Measurements from ENCODE around the gene CCDC54.
A peak's percentile ranks its signal among the peaks of the same experiment; 100 is the strongest.

CCDC54 gene

DNA sequence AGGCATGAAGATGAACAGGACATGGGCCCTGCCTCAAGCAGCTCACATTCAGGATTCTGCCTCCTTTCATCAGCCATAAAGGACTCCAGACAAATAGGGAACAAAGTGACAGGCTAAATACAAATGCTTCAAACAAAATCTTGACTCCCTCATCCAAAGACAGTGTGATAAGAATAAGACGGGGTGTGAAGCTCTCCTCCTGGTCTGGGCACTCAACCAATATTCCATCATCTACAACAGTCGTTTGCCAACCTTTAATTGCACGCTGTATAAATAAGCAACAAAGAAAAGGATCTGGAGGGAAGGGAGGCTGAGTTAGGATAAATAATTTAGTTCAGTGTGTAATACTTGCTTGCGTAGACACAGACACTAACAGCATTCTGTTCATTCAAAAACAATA lies 5.4 kb downstream of the CCDC54 start:
- in situ Hi-C loops (cut with HindIII; ENCODE audit: low sequenced_read_pairs): no loop called here
- DNase-seq (ENCODE audit: low read depth): no peak
- no peak overlapping the region for H3K4me3 ChIP-seq (ENCODE audit: low read depth, low read length)
- TF ChIP-seq, protein P1, sequence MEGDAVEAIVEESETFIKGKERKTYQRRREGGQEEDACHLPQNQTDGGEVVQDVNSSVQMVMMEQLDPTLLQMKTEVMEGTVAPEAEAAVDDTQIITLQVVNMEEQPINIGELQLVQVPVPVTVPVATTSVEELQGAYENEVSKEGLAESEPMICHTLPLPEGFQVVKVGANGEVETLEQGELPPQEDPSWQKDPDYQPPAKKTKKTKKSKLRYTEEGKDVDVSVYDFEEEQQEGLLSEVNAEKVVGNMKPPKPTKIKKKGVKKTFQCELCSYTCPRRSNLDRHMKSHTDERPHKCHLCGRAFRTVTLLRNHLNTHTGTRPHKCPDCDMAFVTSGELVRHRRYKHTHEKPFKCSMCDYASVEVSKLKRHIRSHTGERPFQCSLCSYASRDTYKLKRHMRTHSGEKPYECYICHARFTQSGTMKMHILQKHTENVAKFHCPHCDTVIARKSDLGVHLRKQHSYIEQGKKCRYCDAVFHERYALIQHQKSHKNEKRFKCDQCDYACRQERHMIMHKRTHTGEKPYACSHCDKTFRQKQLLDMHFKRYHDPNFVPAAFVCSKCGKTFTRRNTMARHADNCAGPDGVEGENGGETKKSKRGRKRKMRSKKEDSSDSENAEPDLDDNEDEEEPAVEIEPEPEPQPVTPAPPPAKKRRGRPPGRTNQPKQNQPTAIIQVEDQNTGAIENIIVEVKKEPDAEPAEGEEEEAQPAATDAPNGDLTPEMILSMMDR (IDR thresholded peaks at IDR 0.05; ENCODE audit: low read depth, low read length, missing control alignments): no peak

GRCh38 chr3:107384428-107384827 lies 7.2 kb downstream of the CCDC54 start:
- in situ Hi-C loops (cut with HindIII; ENCODE audit: low sequenced_read_pairs): no loop called here

DNA sequence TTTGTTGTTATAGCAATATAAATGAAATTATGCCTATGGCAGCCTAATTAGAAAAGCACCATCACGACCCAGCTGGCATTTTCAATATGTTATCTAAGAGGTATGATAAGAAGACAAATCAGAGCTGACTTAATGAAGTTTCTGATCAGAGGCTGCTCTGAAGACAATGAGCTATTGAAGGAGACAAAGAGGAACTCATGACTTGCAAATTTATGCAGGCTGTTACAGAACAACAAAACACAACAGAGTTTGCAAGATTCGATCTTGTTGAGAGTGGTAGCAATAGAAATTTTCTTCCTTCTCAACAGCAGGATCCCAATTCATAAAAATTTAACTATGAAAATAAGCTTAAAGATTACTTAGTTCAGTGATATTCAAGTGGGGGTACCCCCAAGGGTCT lies 7.7 kb downstream of the CCDC54 start:
- in situ Hi-C loops (cut with HindIII; ENCODE audit: low sequenced_read_pairs): no loop called here
- TF ChIP-seq, protein P1 (IDR thresholded peaks at IDR 0.05; ENCODE audit: low read depth, low read length, missing control alignments): no peak
- H3K4me3 ChIP-seq (ENCODE audit: low read depth, low read length): no peak overlapping the region
- DNase-seq (ENCODE audit: low read depth): no peak

More at GRCh38 chr3:107384428-107384827, 7.2 kb downstream of the CCDC54 start:
- TF ChIP-seq, protein P1 (IDR thresholded peaks at IDR 0.05; ENCODE audit: low read depth, low read length, missing control alignments): no peak
- no peak overlapping the region for H3K4me3 ChIP-seq (ENCODE audit: low read depth, low read length)
- DNase-seq (ENCODE audit: low read depth): no peak

DNA sequence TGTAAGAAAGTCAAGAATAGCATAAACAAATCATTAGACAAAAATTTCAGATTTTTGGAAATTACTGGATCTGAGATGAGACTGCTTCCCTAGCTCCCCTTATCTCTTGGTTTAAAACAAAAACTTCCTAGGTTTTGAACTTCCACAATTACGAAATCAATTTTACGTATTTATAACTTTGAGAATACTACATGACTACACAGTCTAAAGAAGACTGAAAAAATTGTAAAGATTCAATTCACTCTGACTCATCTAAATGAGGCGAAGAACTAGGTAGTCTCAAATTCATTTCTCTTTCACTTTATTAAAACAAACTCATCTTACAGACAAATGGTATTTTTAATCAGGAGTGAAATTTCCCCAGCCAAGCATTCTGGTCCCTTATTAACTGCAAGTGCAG lies 10.3 kb downstream of the CCDC54 start:
- DNase-seq (ENCODE audit: low read depth): no peak
- no peak overlapping the region for H3K4me3 ChIP-seq (ENCODE audit: low read depth, low read length)
- TF ChIP-seq, protein P1 (IDR thresholded peaks at IDR 0.05; ENCODE audit: low read depth, low read length, missing control alignments): no peak
- in situ Hi-C loops (cut with HindIII; ENCODE audit: low sequenced_read_pairs): no loop called here

GRCh38 chr3:107392549-107393165 lies 15.4 kb downstream of the CCDC54 start:
- peak; percentile 35 for DNase-seq (ENCODE audit: low read depth)
- H3K4me3 ChIP-seq (ENCODE audit: low read depth, low read length): no peak overlapping the region
- TF ChIP-seq, protein P1 (IDR thresholded peaks at IDR 0.05; ENCODE audit: low read depth, low read length, missing control alignments): no peak
- in situ Hi-C loops (cut with HindIII; ENCODE audit: low sequenced_read_pairs): no loop called here

DNA sequence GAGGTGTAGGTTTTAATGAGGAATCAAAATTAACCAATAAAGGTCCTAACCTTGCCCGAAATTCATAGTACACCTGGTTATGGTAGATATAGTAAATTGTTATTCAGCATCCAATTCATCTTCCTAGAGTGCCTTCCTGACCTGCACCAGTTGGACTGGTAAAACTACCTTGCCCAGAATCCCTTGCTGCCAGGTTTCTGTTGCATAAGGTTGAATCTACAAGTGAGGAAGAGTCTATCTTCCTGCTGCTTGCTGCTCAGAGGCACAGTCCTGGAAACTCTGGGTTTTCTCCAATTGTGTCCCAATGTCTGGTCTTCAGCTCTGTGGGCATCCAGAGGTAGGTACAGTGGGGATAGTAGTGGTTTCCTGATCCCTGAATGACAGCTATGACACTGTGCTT lies 17.3 kb downstream of the CCDC54 start:
- H3K4me3 ChIP-seq (ENCODE audit: low read depth, low read length): no peak overlapping the region
- in situ Hi-C loops (cut with HindIII; ENCODE audit: low sequenced_read_pairs): no loop called here
- DNase-seq (ENCODE audit: low read depth): no peak
- TF ChIP-seq, protein P1 (IDR thresholded peaks at IDR 0.05; ENCODE audit: low read depth, low read length, missing control alignments): no peak
